K562 (cell line): ENCODE measurements around the gene ANAPC16. TPM values are rescaled to one million over a fixed set of nuclear protein-coding genes. Genes with fewer than 3 reads are reported as not detected.

Experiments used
- CHD2 ChIP-seq: IDR thresholded peaks from 2 replicates; pipeline ENCODE4 v1.6.1; 2011; ENCODE audit warnings: low read depth, low read length
- CLOCK ChIP-seq: fragments of 250-450 bp; sonication (Bioruptor Pico); IDR thresholded peaks from 2 replicates; pipeline ENCODE4 v1.4.0; 2020; ENCODE audit warnings: mild to moderate bottlenecking, moderate library complexity, borderline replicate concordance
- DMBX1 ChIP-seq: fragments of 250-450 bp; sonication (Bioruptor Pico); IDR thresholded peaks from 2 replicates; pipeline ENCODE4 v1.8.0; 2022; ENCODE audit warnings: inconsistent platforms, mild to moderate bottlenecking, moderate library complexity, borderline replicate concordance
- FOS ChIP-seq: IDR thresholded peaks from 3 replicates; pipeline ENCODE4 v1.6.1; 2011; ENCODE audit not compliant: insufficient read length; ENCODE audit errors: extremely low read depth
- HDAC6 ChIP-seq: IDR thresholded peaks from 2 replicates; pipeline ENCODE4 v1.6.1; 2012; ENCODE audit warnings: low read depth, mild to moderate bottlenecking, control low read depth, inconsistent platforms, low read length, moderate library complexity
- MAFK ChIP-seq: IDR thresholded peaks from 2 replicates; pipeline ENCODE4 v1.6.1; 2011; ENCODE audit warnings: low read length, improper control_type of control experiment
- MCM5 ChIP-seq: fragments of 450-650 bp; IDR thresholded peaks from 2 replicates; pipeline ENCODE4 v1.6.1; 2016; ENCODE audit warnings: low read depth
- MNT ChIP-seq, 2 experiments: fragments of 450-650 bp; conservative IDR thresholded peaks; 2 replicates each; pipeline ENCODE4 v1.6.1; 2017; ENCODE audit warnings: mild to moderate bottlenecking in 2 of 2, moderate library complexity in 2 of 2
- NBN ChIP-seq: fragments of 450-650 bp; IDR thresholded peaks from 2 replicates; pipeline ENCODE4 v1.6.1; 2016; ENCODE audit warnings: low read depth, mild to moderate bottlenecking
- NELFE ChIP-seq: IDR thresholded peaks from 2 replicates; pipeline ENCODE4 v1.6.1; 2011; ENCODE audit warnings: mild to moderate bottlenecking; ENCODE audit not compliant: insufficient read depth, insufficient read length
- POLR2H ChIP-seq: IDR thresholded peaks from 2 replicates; pipeline ENCODE4 v1.6.1; 2016; ENCODE audit warnings: missing genetic modification characterization, low read depth, mild to moderate bottlenecking, control low read depth, missing compliant biosample characterization, moderate library complexity
- RBM14 ChIP-seq: fragments of 200-400 bp; formaldehyde crosslinking; IDR thresholded peaks from 2 replicates; pipeline ENCODE4 v1.6.1; 2018; ENCODE audit warnings: low read depth, mild to moderate bottlenecking, low read length, moderate library complexity, borderline replicate concordance; ENCODE audit not compliant: insufficient read depth
- RERE ChIP-seq: sonication (generic); formaldehyde crosslinking; IDR thresholded peaks from 2 replicates; pipeline ENCODE4 v1.8.0; 2023; ENCODE audit warnings: missing genetic modification reagents, mild to moderate bottlenecking, borderline replicate concordance
- SP1 ChIP-seq: sonication (generic); formaldehyde crosslinking; IDR thresholded peaks from 2 replicates; pipeline ENCODE4 v1.8.1; 2022; ENCODE audit warnings: mild to moderate bottlenecking, missing genetic modification reagents
- ZNF449 ChIP-seq: fragments of 250-450 bp; sonication (Bioruptor Pico); IDR thresholded peaks from 2 replicates; pipeline ENCODE4 v1.8.0; 2022; ENCODE audit warnings: moderate library complexity, mild to moderate bottlenecking, inconsistent platforms
- ZZZ3 ChIP-seq: fragments of 450-650 bp; IDR thresholded peaks from 2 replicates; pipeline ENCODE4 v1.6.1; 2016; ENCODE audit warnings: antibody characterized with exemption, mild to moderate bottlenecking, moderate library complexity
- polyA plus RNA-seq, 8 experiments: library from polyadenylated mRNA; depleted of rRNA in 4 of 8; stranded (reverse) in 5 of 8; unstranded in 3 of 8; fragments of >200 nt; fragmentation: Nextera tagmentation in 2 of 8; fragmentation: Illumina TruSeq in 1 of 8; extraction: Ambion mirVana in 2 of 8; extraction: Trizol in 1 of 8; gene quantifications; 2 replicates each; pipeline versions ENCODE4 v1.2.1 to v1.2.3, GENCODE V29; 2011 to 2014; ENCODE audit warnings: inconsistent platforms in 1 of 8, missing spikeins in 1 of 8
- total RNA-seq, 7 experiments: library from RNA; depleted of rRNA in 6 of 7; stranded (reverse); fragments of >200 nt in 6 of 7; fragmentation: Illumina TruSeq in 2 of 7; extraction: Trizol in 2 of 7; gene quantifications; 2 replicates each; pipeline versions ENCODE4 v1.2.1 to v1.2.3, GENCODE V29; 2011 to 2021; ENCODE audit warnings: low replicate concordance in 1 of 7

The ANAPC16 gene
- total and polyA plus RNA-seq, 9 of the 15 experiments (the other 6 are each of a cell fraction or from before 2014, with no cell fraction given) = 42.6 to 208 (median 108) TPM

GRCh38 chr10:72257051-72257892 lies 41.5 kb downstream of the ANAPC16 start (continued):
- no peak for TF ChIP-seq CHD2
- no peak for TF ChIP-seq DMBX1 (CRISPR knock-in tag)
- no peak for TF ChIP-seq POLR2H (tag)
- TF ChIP-seq HDAC6 = no peak
- TF ChIP-seq ZZZ3 = no peak
- no peak for TF ChIP-seq NELFE
- TF ChIP-seq FOS = no peak
- TF ChIP-seq SP1 (CRISPR knock-in tag) = no peak
- peak in 1 of 2 experiments; percentile 52; a peak in 2 of 4 replicates for TF ChIP-seq MNT (conservative IDR thresholded peaks at IDR 0.05)
- no peak for TF ChIP-seq ZNF449 (CRISPR knock-in tag)
- TF ChIP-seq MCM5 = no peak
- TF ChIP-seq RERE (CRISPR knock-in tag) = no peak
- TF ChIP-seq RBM14 = no peak
- TF ChIP-seq CLOCK (CRISPR knock-in tag) = no peak
- no peak; the same call in 1 of the 2 replicates for TF ChIP-seq MAFK
- TF ChIP-seq NBN = peak; percentile 77; the same call in 1 of the 2 replicates
